ENCODE data around the gene VPS11.

- no peak for TF ChIP-seq CTCF (conservative IDR thresholded peaks at IDR 0.05)
- no peak for TF ChIP-seq ZFX (IDR thresholded peaks at IDR 0.05)
These were observed 21.7 kb downstream of the VPS11 start for GRCh38 chr11:119089319-119089718.
